ENCODE results near the gene WDFY2. TPM values are rescaled to one million over a fixed set of nuclear protein-coding genes. Genes with fewer than 3 reads are reported as not detected.
"Not testable (repeated sequence)": the region's sequence is repeated elsewhere in the genome, so short reads cannot be mapped to it uniquely, and the experiment has no call there.

The WDFY2 gene
- total and polyA plus RNA-seq, 2 donors: 3.4 to 7.4 TPM

- Histone ChIP-seq H3K36me3 (ENCODE audit: control insufficient read depth in 2 of 2, insufficient read depth in 2 of 2, low read length in 1 of 2) (no peaks in the 10 kb centered on the region), H3K27me3 (ENCODE audit: control insufficient read depth in 2 of 2, insufficient read depth in 1 of 2, low read length in 1 of 2) (no peaks in the 10 kb centered on the region), H3K9me3 (ENCODE audit: control insufficient read depth in 2 of 2, insufficient read depth in 1 of 2, low read length in 1 of 2) (no peaks in the 10 kb centered on the region), H3K4me1 (ENCODE audit: control insufficient read depth in 2 of 2, insufficient read depth in 2 of 2, low read length in 2 of 2) (no peaks in the 10 kb centered on the region), H3K27ac (ENCODE audit: low read depth in 1 of 2, low read length in 1 of 2) (no peak overlapping the region), H3K4me3 (ENCODE audit: low read length in 2 of 2) (no peak overlapping the region)
- WGBS: 94% methylated on average over 10 of the region's 10 CpGs
- no peak for DNase-seq (ENCODE audit: low read depth in 6 of 9, low spot score in 9 of 9)
Observed at GRCh38 chr13:51557875-51558612, 26.2 kb upstream of the WDFY2 start.

DNA sequence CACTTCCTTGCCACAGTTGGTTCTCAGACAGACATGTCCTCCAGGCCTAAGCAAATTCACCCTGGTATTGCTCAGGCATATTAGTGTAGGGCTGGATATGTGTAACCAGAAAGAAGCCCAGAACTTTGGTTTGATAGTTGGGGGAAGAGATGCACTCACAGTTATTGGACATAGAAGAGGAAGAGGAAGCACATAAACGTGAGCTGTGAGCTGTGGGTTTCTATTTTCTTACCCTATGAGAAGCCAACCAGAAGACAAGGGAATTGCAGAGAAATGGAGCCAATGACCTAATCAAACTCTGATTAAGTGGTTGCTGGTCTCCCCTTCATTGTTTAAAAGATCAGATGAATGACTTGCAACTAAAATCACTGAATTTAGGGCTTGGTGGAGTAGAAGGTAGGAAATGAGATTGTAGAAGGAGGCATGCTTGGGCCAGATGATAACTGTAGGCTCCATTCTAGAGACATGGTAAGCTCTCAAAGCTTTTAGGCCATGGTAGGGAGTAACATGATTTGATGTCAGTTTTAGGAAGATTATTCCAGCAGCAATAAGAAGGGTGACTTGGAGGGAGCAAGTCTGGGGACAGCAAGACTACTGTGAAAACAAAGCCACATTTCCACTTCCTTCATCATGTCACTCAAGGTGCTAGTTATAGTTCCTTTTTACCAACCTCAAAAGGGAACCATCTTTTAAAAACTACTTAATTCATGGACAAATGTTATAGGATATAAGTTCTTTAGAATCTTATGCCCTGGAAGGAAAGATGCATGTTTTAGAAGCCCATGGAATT, 24.1 kb upstream of the WDFY2 start:
- Histone ChIP-seq H3K27ac (ENCODE audit: low read depth in 1 of 2, low read length in 1 of 2) (peak overlapping the region in 1 of 2 donors; percentile 9), H3K4me1 (ENCODE audit: control insufficient read depth in 2 of 2, insufficient read depth in 2 of 2, low read length in 2 of 2) (no peaks in the 10 kb centered on the region)
- WGBS: 43% methylated on average over 1 of the region's 1 CpG

GRCh38 chr13:51562011-51562671, 22.1 kb upstream of the WDFY2 start:
- Histone ChIP-seq H3K4me1 (ENCODE audit: control insufficient read depth in 2 of 2, insufficient read depth in 2 of 2, low read length in 2 of 2) (no peaks in the 10 kb centered on the region), H3K9me3 (ENCODE audit: control insufficient read depth in 2 of 2, insufficient read depth in 1 of 2, low read length in 1 of 2) (peaks cover 0 to 2% of the 10 kb centered on the region in 2 donors), H3K36me3 (ENCODE audit: control insufficient read depth in 2 of 2, insufficient read depth in 2 of 2, low read length in 1 of 2) (no peaks in the 10 kb centered on the region), H3K27me3 (ENCODE audit: control insufficient read depth in 2 of 2, insufficient read depth in 1 of 2, low read length in 1 of 2) (no peaks in the 10 kb centered on the region), H3K4me3 (ENCODE audit: low read length in 2 of 2) (no peak overlapping the region), H3K27ac (ENCODE audit: low read depth in 1 of 2, low read length in 1 of 2) (no peak overlapping the region)
- peak in 1 of 9 donors; percentile 27 for DNase-seq (ENCODE audit: low read depth in 6 of 9, low spot score in 9 of 9)
- WGBS: 68% methylated on average over 9 of the region's 9 CpGs

More for the DNA sequence above, 24.1 kb upstream of the WDFY2 start:
- Histone ChIP-seq H3K36me3 (ENCODE audit: control insufficient read depth in 2 of 2, insufficient read depth in 2 of 2, low read length in 1 of 2) (no peaks in the 10 kb centered on the region), H3K4me3 (ENCODE audit: low read length in 2 of 2) (no peak overlapping the region), H3K27me3 (ENCODE audit: control insufficient read depth in 2 of 2, insufficient read depth in 1 of 2, low read length in 1 of 2) (no peaks in the 10 kb centered on the region), H3K9me3 (ENCODE audit: control insufficient read depth in 2 of 2, insufficient read depth in 1 of 2, low read length in 1 of 2) (no peaks in the 10 kb centered on the region)
- DNase-seq (ENCODE audit: low read depth in 6 of 9, low spot score in 9 of 9): no peak

GRCh38 chr13:51564252-51564651, 20.0 kb upstream of the WDFY2 start:
- Histone ChIP-seq H3K27me3 (ENCODE audit: control insufficient read depth in 2 of 2, insufficient read depth in 1 of 2, low read length in 1 of 2) (no peaks in the 10 kb centered on the region), H3K9me3 (ENCODE audit: control insufficient read depth in 2 of 2, insufficient read depth in 1 of 2, low read length in 1 of 2) (peaks cover 0 to 9% of the 10 kb centered on the region in 2 donors), H3K27ac (ENCODE audit: low read depth in 1 of 2, low read length in 1 of 2) (no peak overlapping the region), H3K4me1 (ENCODE audit: control insufficient read depth in 2 of 2, insufficient read depth in 2 of 2, low read length in 2 of 2) (no peaks in the 10 kb centered on the region), H3K36me3 (ENCODE audit: control insufficient read depth in 2 of 2, insufficient read depth in 2 of 2, low read length in 1 of 2) (no peaks in the 10 kb centered on the region), H3K4me3 (ENCODE audit: low read length in 2 of 2) (no peak overlapping the region)
- no peak for DNase-seq (ENCODE audit: low read depth in 6 of 9, low spot score in 9 of 9)
- 96% methylated on average over 3 of the region's 3 CpGs for WGBS

DNA sequence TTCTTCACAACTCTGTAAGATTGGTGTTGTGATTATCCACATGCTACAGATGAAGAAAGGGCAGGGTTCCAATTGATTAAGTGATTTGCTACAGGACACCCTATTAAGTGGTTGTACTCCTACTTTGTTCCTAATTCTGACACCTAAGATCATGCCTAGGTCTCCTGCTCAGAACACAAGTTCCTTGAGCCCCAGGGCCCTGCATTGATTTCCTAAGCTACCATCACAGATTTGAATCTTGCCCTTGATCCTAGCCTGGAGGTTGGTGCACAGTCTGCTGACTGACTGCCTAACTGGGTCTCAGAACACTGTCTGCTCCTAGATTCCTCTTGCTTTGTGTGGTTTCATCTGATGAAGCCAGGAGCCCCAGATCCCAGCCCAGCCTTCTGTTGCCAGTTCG, 19.6 kb upstream of the WDFY2 start:
- H3K4me3 ChIP-seq (ENCODE audit: low read length in 2 of 2): no peak overlapping the region
- H3K27me3 ChIP-seq (ENCODE audit: control insufficient read depth in 2 of 2, insufficient read depth in 1 of 2, low read length in 1 of 2): no peaks in the 10 kb centered on the region
- WGBS: 98% methylated on average over 1 of the region's 1 CpG
- H3K27ac ChIP-seq (ENCODE audit: low read depth in 1 of 2, low read length in 1 of 2): no peak overlapping the region
- H3K36me3 ChIP-seq (ENCODE audit: control insufficient read depth in 2 of 2, insufficient read depth in 2 of 2, low read length in 1 of 2): no peaks in the 10 kb centered on the region
- peaks cover 0 to 9% of the 10 kb centered on the region in 2 donors for H3K9me3 ChIP-seq (ENCODE audit: control insufficient read depth in 2 of 2, insufficient read depth in 1 of 2, low read length in 1 of 2)
- DNase-seq (ENCODE audit: low read depth in 6 of 9, low spot score in 9 of 9): no peak
- no peaks in the 10 kb centered on the region for H3K4me1 ChIP-seq (ENCODE audit: control insufficient read depth in 2 of 2, insufficient read depth in 2 of 2, low read length in 2 of 2)

GRCh38 chr13:51569001-51569400, 15.3 kb upstream of the WDFY2 start:
- 94% methylated on average over 4 of the region's 4 CpGs for WGBS
- H3K9me3 ChIP-seq (ENCODE audit: control insufficient read depth in 2 of 2, insufficient read depth in 1 of 2, low read length in 1 of 2); DNase-seq (ENCODE audit: low read depth in 6 of 9, low spot score in 9 of 9); H3K4me3 ChIP-seq (ENCODE audit: low read length in 2 of 2); H3K27me3 ChIP-seq (ENCODE audit: control insufficient read depth in 2 of 2, insufficient read depth in 1 of 2, low read length in 1 of 2); H3K36me3 ChIP-seq (ENCODE audit: control insufficient read depth in 2 of 2, insufficient read depth in 2 of 2, low read length in 1 of 2); H3K27ac ChIP-seq (ENCODE audit: low read depth in 1 of 2, low read length in 1 of 2); H3K4me1 ChIP-seq (ENCODE audit: control insufficient read depth in 2 of 2, insufficient read depth in 2 of 2, low read length in 2 of 2): not testable (repeated sequence)

DNA sequence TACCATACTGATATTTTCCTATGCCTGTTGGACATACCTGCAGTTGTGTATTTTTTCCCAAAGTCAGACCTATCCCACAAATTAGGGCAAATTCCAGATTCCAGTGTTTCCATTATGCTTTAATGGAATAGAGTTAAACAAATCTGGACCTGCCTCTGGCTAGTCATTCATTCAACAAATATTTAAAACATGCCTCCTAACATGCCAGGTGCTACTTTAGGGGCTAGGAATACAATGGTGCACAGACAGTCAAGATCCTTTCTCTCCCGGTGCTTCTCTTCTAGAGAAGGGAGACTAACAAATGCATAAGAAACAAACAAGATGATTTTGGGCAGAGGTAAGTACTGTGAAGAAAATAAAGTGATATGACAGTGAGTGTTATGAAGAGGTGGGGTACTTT, 7.5 kb upstream of the WDFY2 start:
- Histone ChIP-seq H3K9me3 (ENCODE audit: control insufficient read depth in 2 of 2, insufficient read depth in 1 of 2, low read length in 1 of 2) (no peaks in the 10 kb centered on the region), H3K4me3 (ENCODE audit: low read length in 2 of 2) (no peak overlapping the region), H3K4me1 (ENCODE audit: control insufficient read depth in 2 of 2, insufficient read depth in 2 of 2, low read length in 2 of 2) (peaks cover 1 to 8% of the 10 kb centered on the region in 2 donors), H3K27me3 (ENCODE audit: control insufficient read depth in 2 of 2, insufficient read depth in 1 of 2, low read length in 1 of 2) (no peaks in the 10 kb centered on the region), H3K27ac (ENCODE audit: low read depth in 1 of 2, low read length in 1 of 2) (no peak overlapping the region), H3K36me3 (ENCODE audit: control insufficient read depth in 2 of 2, insufficient read depth in 2 of 2, low read length in 1 of 2) (no peaks in the 10 kb centered on the region)
- DNase-seq (ENCODE audit: low read depth in 6 of 9, low spot score in 9 of 9): no peak
- 97% methylated on average over 1 of the region's 1 CpG for WGBS

DNA sequence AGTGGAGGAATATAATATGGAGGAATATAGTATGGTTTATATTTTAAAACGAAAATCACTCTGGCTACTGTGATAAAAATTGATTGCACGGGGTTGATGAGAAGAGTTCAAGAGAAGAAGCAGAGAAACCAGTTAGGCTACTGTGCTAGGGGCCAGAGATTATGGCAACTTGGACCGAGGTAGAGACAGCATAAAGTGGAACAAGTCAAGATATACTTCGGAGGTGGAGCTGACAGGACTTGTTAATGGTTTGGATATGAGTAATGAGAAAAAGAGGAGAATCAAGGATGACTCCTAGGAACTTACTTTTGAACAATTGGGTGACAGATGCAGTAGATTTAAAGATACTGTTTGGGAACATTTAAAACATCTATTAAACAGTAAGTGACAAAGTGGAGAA, 6.6 kb upstream of the WDFY2 start:
- Histone ChIP-seq H3K27ac (ENCODE audit: low read depth in 1 of 2, low read length in 1 of 2) (no peak overlapping the region), H3K36me3 (ENCODE audit: control insufficient read depth in 2 of 2, insufficient read depth in 2 of 2, low read length in 1 of 2) (no peaks in the 10 kb centered on the region), H3K27me3 (ENCODE audit: control insufficient read depth in 2 of 2, insufficient read depth in 1 of 2, low read length in 1 of 2) (no peaks in the 10 kb centered on the region), H3K9me3 (ENCODE audit: control insufficient read depth in 2 of 2, insufficient read depth in 1 of 2, low read length in 1 of 2) (no peaks in the 10 kb centered on the region), H3K4me1 (ENCODE audit: control insufficient read depth in 2 of 2, insufficient read depth in 2 of 2, low read length in 2 of 2) (peaks cover 3 to 8% of the 10 kb centered on the region in 2 donors), H3K4me3 (ENCODE audit: low read length in 2 of 2) (no peak overlapping the region)
- WGBS: 95% methylated on average over 4 of the region's 4 CpGs
- no peak for DNase-seq (ENCODE audit: low read depth in 6 of 9, low spot score in 9 of 9)

DNA sequence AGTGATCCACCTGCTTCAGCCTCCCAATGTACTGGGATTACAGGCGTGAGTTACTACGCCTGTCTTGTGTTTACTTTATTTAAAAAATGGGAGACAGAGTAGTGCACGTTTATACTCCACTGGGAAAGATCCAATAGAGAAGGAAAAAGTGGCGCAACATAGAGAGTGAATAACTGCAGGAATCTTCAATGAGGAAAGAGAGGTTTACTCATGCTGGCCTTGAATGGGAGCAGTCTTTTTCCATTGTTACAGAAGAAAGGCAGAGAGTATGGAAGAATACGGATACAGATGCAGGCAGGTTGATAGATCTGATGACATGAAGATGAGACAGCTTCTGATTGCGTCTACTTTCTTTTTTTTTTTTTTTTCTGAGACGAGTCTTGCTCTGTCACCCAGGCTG, 4.6 kb upstream of the WDFY2 start:
- H3K4me3 ChIP-seq (ENCODE audit: low read length in 2 of 2): no peak overlapping the region
- H3K27ac ChIP-seq (ENCODE audit: low read depth in 1 of 2, low read length in 1 of 2): no peak overlapping the region
- no peaks in the 10 kb centered on the region for H3K36me3 ChIP-seq (ENCODE audit: control insufficient read depth in 2 of 2, insufficient read depth in 2 of 2, low read length in 1 of 2)
- H3K9me3 ChIP-seq (ENCODE audit: control insufficient read depth in 2 of 2, insufficient read depth in 1 of 2, low read length in 1 of 2): peaks cover 0 to 3% of the 10 kb centered on the region in 2 donors
- no peak for DNase-seq (ENCODE audit: low read depth in 6 of 9, low spot score in 9 of 9)
- peaks cover 8 to 14% of the 10 kb centered on the region in 2 donors for H3K4me1 ChIP-seq (ENCODE audit: control insufficient read depth in 2 of 2, insufficient read depth in 2 of 2, low read length in 2 of 2)
- H3K27me3 ChIP-seq (ENCODE audit: control insufficient read depth in 2 of 2, insufficient read depth in 1 of 2, low read length in 1 of 2): no peaks in the 10 kb centered on the region
- 97% methylated on average over 7 of the region's 7 CpGs for WGBS

Data from thymus (tissue), 11 donors.